Progenitor cell of endocrine pancreas (in vitro differentiated cells): ENCODE data around the gene ZNF212. TPM values are rescaled to one million over a fixed set of nuclear protein-coding genes. Genes with fewer than 3 reads are reported as not detected.
"Not testable (repeated sequence)": the region's sequence is repeated elsewhere in the genome, so short reads cannot be mapped to it uniquely, and the experiment has no call there.

Experiments
- DNase-seq: peaks from one replicate; pipeline ENCODE4 v3.0.0; 2021; ENCODE audit warnings: low spot score; ENCODE audit not compliant: unreplicated experiment
- H3K27ac Mint-ChIP-seq: 2 replicates; pipeline ENCODE4 v1.8.0; 2021; ENCODE audit warnings: mild to moderate bottlenecking, moderate library complexity, mixed read lengths
- H3K27me3 Mint-ChIP-seq: 2 replicates; pipeline ENCODE4 v1.8.0; 2021; ENCODE audit warnings: mixed read lengths
- H3K36me3 Mint-ChIP-seq: 2 replicates; pipeline ENCODE4 v1.8.0; 2022; ENCODE audit warnings: mixed read lengths; ENCODE audit not compliant: insufficient read depth
- H3K4me1 Mint-ChIP-seq: 2 replicates; pipeline ENCODE4 v1.8.0; 2021; ENCODE audit warnings: low read depth, mixed read lengths
- H3K4me3 Mint-ChIP-seq: 2 replicates; pipeline ENCODE4 v1.8.0; 2021; ENCODE audit warnings: low read depth, mild to moderate bottlenecking, moderate library complexity, mixed read lengths
- H3K9me3 Mint-ChIP-seq: 2 replicates; pipeline ENCODE4 v1.8.0; 2021; ENCODE audit warnings: low read depth, mixed read lengths
- total RNA-seq: library from RNA; stranded (reverse); gene quantifications from 2 replicates; pipeline ENCODE4 v1.2.1, GENCODE V29; 2021
- TF ChIP-seq, protein P1 (sequence below): fragments of 200-600 bp; sonication (generic); IDR thresholded peaks from one replicate; pipeline ENCODE4 v1.5.0; 2021; ENCODE audit warnings: antibody characterized with exemption, mild to moderate bottlenecking; ENCODE audit not compliant: unreplicated experiment

ZNF212 gene
- total RNA-seq, 1 donor from 2014 or later = 19.4 TPM

DNA sequence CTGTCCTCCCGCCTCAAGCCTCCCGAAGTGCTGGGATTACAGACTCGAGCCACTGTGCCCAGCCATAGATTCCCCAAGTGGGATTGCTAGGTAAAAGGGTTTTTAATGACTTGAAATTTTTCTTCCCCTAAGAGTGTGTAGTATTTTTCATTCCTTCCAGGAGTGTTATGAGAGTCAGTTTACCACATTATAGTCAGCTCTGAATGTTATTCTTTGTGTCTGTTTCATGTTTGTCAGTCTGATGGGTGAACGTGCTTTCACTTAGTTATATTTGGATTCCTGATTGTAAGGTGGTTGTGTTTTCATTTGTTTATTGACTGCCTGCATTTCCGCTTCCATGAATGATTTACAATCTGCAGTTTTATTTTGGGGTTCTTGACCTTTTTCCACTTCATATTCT is 6.3 kb downstream of the ZNF212 start:
- no peak overlapping the region for H3K27ac Mint-ChIP-seq
- TF ChIP-seq, protein P1, sequence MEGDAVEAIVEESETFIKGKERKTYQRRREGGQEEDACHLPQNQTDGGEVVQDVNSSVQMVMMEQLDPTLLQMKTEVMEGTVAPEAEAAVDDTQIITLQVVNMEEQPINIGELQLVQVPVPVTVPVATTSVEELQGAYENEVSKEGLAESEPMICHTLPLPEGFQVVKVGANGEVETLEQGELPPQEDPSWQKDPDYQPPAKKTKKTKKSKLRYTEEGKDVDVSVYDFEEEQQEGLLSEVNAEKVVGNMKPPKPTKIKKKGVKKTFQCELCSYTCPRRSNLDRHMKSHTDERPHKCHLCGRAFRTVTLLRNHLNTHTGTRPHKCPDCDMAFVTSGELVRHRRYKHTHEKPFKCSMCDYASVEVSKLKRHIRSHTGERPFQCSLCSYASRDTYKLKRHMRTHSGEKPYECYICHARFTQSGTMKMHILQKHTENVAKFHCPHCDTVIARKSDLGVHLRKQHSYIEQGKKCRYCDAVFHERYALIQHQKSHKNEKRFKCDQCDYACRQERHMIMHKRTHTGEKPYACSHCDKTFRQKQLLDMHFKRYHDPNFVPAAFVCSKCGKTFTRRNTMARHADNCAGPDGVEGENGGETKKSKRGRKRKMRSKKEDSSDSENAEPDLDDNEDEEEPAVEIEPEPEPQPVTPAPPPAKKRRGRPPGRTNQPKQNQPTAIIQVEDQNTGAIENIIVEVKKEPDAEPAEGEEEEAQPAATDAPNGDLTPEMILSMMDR = no peak
- peaks cover 9% of the 10 kb centered on the region for H3K36me3 Mint-ChIP-seq
- no peak overlapping the region for H3K4me3 Mint-ChIP-seq
- H3K27me3 Mint-ChIP-seq = no peaks in the 10 kb centered on the region
- DNase-seq = no peak
- peaks cover 4% of the 10 kb centered on the region for H3K4me1 Mint-ChIP-seq
- H3K9me3 Mint-ChIP-seq = peaks cover 6% of the 10 kb centered on the region

DNA sequence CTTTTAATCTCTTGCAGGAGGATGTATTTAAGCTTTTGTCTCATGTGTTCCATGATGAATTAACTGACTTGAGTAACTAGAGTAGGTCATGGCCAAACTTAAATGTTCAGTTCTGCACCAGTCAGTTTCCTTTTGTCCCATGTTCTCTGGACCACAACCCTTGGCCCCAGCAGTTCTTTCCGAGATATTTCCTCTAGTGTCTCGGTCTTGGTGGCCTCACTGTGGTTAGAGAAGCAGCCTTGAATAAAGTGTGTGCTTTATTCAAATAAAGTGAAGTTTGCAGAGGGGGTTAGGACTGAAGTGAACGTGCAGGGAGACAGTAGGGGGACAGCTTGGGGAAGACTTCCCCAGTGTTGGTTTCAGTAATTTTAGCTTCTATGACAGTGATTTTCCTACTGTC is 9.3 kb downstream of the ZNF212 start:
- TF ChIP-seq, protein P1 = no peak
- H3K27ac Mint-ChIP-seq = no peak overlapping the region
- no peaks in the 10 kb centered on the region for H3K9me3 Mint-ChIP-seq
- no peak for DNase-seq
- no peaks in the 10 kb centered on the region for H3K4me1 Mint-ChIP-seq
- H3K27me3 Mint-ChIP-seq = no peaks in the 10 kb centered on the region
- H3K4me3 Mint-ChIP-seq = no peak overlapping the region
- peaks cover 4% of the 10 kb centered on the region for H3K36me3 Mint-ChIP-seq

DNA sequence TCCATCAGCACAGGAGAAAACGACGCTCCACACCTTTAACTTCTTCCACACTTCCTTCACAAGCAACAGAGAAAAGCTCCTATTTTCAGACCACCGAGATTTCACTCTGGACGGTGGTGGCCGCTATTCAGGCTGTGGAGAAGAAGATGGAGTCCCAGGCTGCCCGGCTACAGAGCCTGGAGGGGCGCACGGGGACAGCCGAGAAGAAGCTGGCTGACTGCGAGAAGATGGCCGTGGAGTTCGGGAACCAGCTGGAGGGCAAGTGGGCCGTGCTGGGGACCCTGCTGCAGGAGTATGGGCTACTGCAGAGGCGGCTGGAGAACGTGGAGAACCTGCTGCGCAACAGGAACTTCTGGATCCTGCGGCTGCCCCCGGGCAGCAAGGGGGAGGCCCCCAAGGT is 10.7 kb downstream of the ZNF212 start:
- not testable (repeated sequence) for H3K4me1 Mint-ChIP-seq, H3K36me3 Mint-ChIP-seq, H3K27ac Mint-ChIP-seq, H3K4me3 Mint-ChIP-seq, H3K9me3 Mint-ChIP-seq, DNase-seq, H3K27me3 Mint-ChIP-seq

DNA sequence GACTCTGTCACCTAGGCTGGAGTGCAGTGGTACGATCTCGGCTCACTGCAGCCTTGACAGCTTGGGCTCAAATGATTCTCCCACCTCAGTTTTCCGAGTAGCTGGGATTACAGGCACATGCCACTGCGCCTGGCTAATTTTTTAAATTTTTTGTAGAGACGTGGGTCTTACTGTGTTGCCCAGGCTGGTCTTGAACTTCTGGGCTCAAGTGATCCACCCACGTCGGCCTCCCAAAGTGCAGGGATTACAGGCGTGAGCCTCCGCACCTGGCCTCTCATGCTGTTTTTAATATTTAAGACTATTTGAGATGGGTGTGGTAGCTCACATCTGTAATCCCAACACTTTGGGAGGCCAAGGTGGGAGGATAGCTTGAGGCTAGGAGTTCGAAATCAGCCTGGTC is 12.1 kb downstream of the ZNF212 start:
- H3K27me3 Mint-ChIP-seq, DNase-seq, H3K27ac Mint-ChIP-seq, H3K36me3 Mint-ChIP-seq, H3K4me3 Mint-ChIP-seq, H3K9me3 Mint-ChIP-seq, H3K4me1 Mint-ChIP-seq: not testable (repeated sequence)

DNA sequence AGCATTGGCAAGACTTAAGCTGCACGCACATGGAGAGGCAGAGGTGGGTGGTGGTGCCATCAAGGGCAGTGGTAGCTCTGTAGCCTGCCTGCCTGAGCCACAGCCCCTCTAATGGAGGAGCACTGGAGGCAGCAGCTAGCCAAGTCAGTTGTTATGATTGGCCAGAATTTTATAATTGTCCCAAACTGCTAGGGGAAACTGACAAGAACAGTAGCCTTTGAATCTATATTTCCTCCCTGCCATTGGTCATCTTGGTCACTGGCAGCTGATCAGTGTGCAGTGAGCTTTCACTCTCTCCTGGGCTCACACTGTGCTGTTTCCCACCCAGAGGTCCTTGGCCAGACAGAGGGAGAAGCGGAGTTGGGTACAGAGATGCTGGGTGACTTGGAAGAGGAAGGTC is 12.9 kb downstream of the ZNF212 start:
- DNase-seq = no peak
- no peaks in the 10 kb centered on the region for H3K9me3 Mint-ChIP-seq
- H3K4me3 Mint-ChIP-seq = no peak overlapping the region
- no peaks in the 10 kb centered on the region for H3K27me3 Mint-ChIP-seq
- peaks cover 5% of the 10 kb centered on the region for H3K36me3 Mint-ChIP-seq
- H3K4me1 Mint-ChIP-seq = no peaks in the 10 kb centered on the region
- H3K27ac Mint-ChIP-seq = no peak overlapping the region
- TF ChIP-seq, protein P1 = no peak

DNA sequence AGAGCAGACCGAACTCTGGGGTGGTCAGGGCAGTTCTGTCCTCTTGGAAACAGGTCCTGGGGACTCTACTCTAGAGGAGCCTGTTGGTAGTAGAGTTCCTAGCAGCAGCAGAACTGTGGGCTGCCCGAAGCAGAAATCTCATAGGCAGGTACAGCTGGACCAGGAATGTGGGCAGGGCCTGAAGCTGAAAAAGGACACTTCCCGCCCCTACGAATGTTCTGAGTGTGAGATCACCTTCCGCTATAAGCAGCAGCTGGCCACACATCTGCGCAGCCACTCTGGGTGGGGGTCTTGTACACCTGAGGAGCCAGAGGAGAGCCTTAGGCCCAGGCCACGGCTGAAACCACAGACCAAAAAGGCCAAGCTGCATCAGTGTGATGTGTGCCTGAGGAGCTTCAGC is 14.2 kb downstream of the ZNF212 start:
- no peaks in the 10 kb centered on the region for H3K27me3 Mint-ChIP-seq
- H3K4me1 Mint-ChIP-seq = no peaks in the 10 kb centered on the region
- TF ChIP-seq, protein P1 = no peak
- DNase-seq = no peak
- no peak overlapping the region for H3K27ac Mint-ChIP-seq
- peaks cover 5% of the 10 kb centered on the region for H3K36me3 Mint-ChIP-seq
- no peak overlapping the region for H3K4me3 Mint-ChIP-seq
- no peaks in the 10 kb centered on the region for H3K9me3 Mint-ChIP-seq
